Tongue (tissue), 2 donors: ENCODE results near the gene FIGNL1. TPM values are rescaled to one million over a fixed set of nuclear protein-coding genes. Genes with fewer than 3 reads are reported as not detected.
"Not testable (repeated sequence)": the region's sequence is repeated elsewhere in the genome, so short reads cannot be mapped to it uniquely, and the experiment has no call there.

ENCODE experiments used
- DNase-seq: peaks from one replicate; pipeline ENCODE4 v3.0.0-alpha.2; 2015
- total RNA-seq: library from RNA; depleted of rRNA; stranded (reverse); fragments of >200 nt; gene quantifications from one replicate; pipeline ENCODE4 v1.2.3, GENCODE V29; 2014

Gene FIGNL1
- total RNA-seq, 1 donor from 2014 or later: 19.5 TPM

GRCh38 chr7:50471970-50472369 is 21.8 kb upstream of the FIGNL1 start:
- DNase-seq: no peak

- no peak for DNase-seq
These were observed 20.4 kb upstream of the FIGNL1 start for GRCh38 chr7:50470250-50471163.

- no peak for DNase-seq
These were observed 19.0 kb upstream of the FIGNL1 start for GRCh38 chr7:50469181-50469580.

- DNase-seq: peak; percentile 89
These were observed 17.9 kb upstream of the FIGNL1 start for GRCh38 chr7:50467817-50468610.

- peak; percentile 33 for DNase-seq
These were observed 16.9 kb upstream of the FIGNL1 start for GRCh38 chr7:50466815-50467585.

- DNase-seq: no peak
These were observed 12.9 kb upstream of the FIGNL1 start for GRCh38 chr7:50463035-50463434.

GRCh38 chr7:50462361-50462760 is 12.2 kb upstream of the FIGNL1 start:
- no peak for DNase-seq

- DNase-seq: no peak
These were observed 11.5 kb upstream of the FIGNL1 start for GRCh38 chr7:50461695-50462094.

GRCh38 chr7:50459183-50459582 is 9.0 kb upstream of the FIGNL1 start:
- DNase-seq: not testable (repeated sequence)

GRCh38 chr7:50458651-50459050 is 8.5 kb upstream of the FIGNL1 start:
- DNase-seq: not testable (repeated sequence)

- DNase-seq: no peak
These were observed 6.4 kb upstream of the FIGNL1 start for GRCh38 chr7:50456371-50457123.

- no peak for DNase-seq
These were observed 5.5 kb upstream of the FIGNL1 start for GRCh38 chr7:50455658-50456057.

- DNase-seq: no peak
These were observed 4.8 kb upstream of the FIGNL1 start for GRCh38 chr7:50454968-50455367.

- DNase-seq: peak; percentile 28
These were observed 461 bp upstream of the FIGNL1 start for GRCh38 chr7:50450590-50451032.

- DNase-seq: peak; percentile 3
These were observed 659 bp downstream of the FIGNL1 start for GRCh38 chr7:50449501-50449880.

GRCh38 chr7:50448823-50449222 is 1.3 kb downstream of the FIGNL1 start:
- DNase-seq: no peak

- no peak for DNase-seq
These were observed 3.6 kb downstream of the FIGNL1 start for GRCh38 chr7:50446542-50446960.

- DNase-seq: no peak
These were observed 13.9 kb downstream of the FIGNL1 start for GRCh38 chr7:50436133-50436806.

GRCh38 chr7:50431722-50432305 is 18.3 kb downstream of the FIGNL1 start:
- DNase-seq: no peak

- DNase-seq: no peak
These were observed 18.8 kb downstream of the FIGNL1 start for GRCh38 chr7:50431316-50431715.

- no peak for DNase-seq
These were observed 21.2 kb downstream of the FIGNL1 start for GRCh38 chr7:50428911-50429310.
